HG02840 (cell line): ENCODE results near the gene RASA3.
"Not testable (repeated sequence)": the region's sequence is repeated elsewhere in the genome, so short reads cannot be mapped to it uniquely, and the experiment has no call there.

Experiments used
- ATAC-seq: cut with Tn5 transposase; IDR thresholded peaks from one replicate; pipeline ENCODE4 v1.9.1; 2021; ENCODE audit warnings: mild to moderate bottlenecking, moderate library complexity, moderate number of reproducible peaks; ENCODE audit not compliant: unreplicated experiment, low FRiP score

Gene RASA3

GRCh38 chr13:113997845-113998751 lies 134.3 kb downstream of the RASA3 start:
- no peak for ATAC-seq

GRCh38 chr13:113996912-113997745 lies 135.3 kb downstream of the RASA3 start:
- no peak for ATAC-seq

GRCh38 chr13:113996081-113996911 lies 136.1 kb downstream of the RASA3 start:
- no peak for ATAC-seq

- ATAC-seq: no peak
Observed at GRCh38 chr13:113995051-113995601, 137.3 kb downstream of the RASA3 start.

- ATAC-seq: no peak
Observed at GRCh38 chr13:113992276-113993005, 140.0 kb downstream of the RASA3 start.

- ATAC-seq: no peak
Observed at GRCh38 chr13:113991676-113992179, 140.7 kb downstream of the RASA3 start.

- ATAC-seq: no peak
Observed at GRCh38 chr13:113991191-113991669, 141.2 kb downstream of the RASA3 start.

- no peak for ATAC-seq
Observed at GRCh38 chr13:113990321-113990837, 142.0 kb downstream of the RASA3 start.

GRCh38 chr13:113989585-113990300 lies 142.7 kb downstream of the RASA3 start:
- ATAC-seq: no peak

GRCh38 chr13:113988859-113989258 lies 143.6 kb downstream of the RASA3 start:
- ATAC-seq: not testable (repeated sequence)

- ATAC-seq: no peak
Observed at GRCh38 chr13:113982296-113982661, 150.1 kb downstream of the RASA3 start.

- no peak for ATAC-seq
Observed at GRCh38 chr13:113981611-113982295, 150.7 kb downstream of the RASA3 start.

GRCh38 chr13:113981194-113981605 lies 151.2 kb downstream of the RASA3 start:
- no peak for ATAC-seq

GRCh38 chr13:113980489-113981064 lies 151.8 kb downstream of the RASA3 start:
- ATAC-seq: no peak

GRCh38 chr13:113979791-113980471 lies 152.5 kb downstream of the RASA3 start:
- ATAC-seq: no peak

- no peak for ATAC-seq
Observed at GRCh38 chr13:113978741-113979481, 153.5 kb downstream of the RASA3 start.
